ENCODE measurements around the gene COPRS.

Gene COPRS

GRCh38 chr17:31888124-31888523, 29.1 kb upstream of the COPRS start:
- no peak for DNase-seq (ENCODE audit: low read depth in 2 of 2)
- no peak for TF ChIP-seq CTCF (IDR thresholded peaks at IDR 0.05; ENCODE audit: low read depth, low read length)
- H3K4me3 ChIP-seq (replicated peaks in 1 of 2; ENCODE audit: low read depth in 2 of 2, low read length in 2 of 2), result no peak overlapping the region

GRCh38 chr17:31882571-31882970, 23.5 kb upstream of the COPRS start:
- H3K4me3 ChIP-seq (replicated peaks in 1 of 2; ENCODE audit: low read depth in 2 of 2, low read length in 2 of 2), result no peak overlapping the region
- DNase-seq (ENCODE audit: low read depth in 2 of 2), result no peak
- no peak for TF ChIP-seq CTCF (IDR thresholded peaks at IDR 0.05; ENCODE audit: low read depth, low read length)

GRCh38 chr17:31880311-31880710, 21.3 kb upstream of the COPRS start:
- DNase-seq (ENCODE audit: low read depth in 2 of 2), result no peak
- H3K4me3 ChIP-seq (replicated peaks in 1 of 2; ENCODE audit: low read depth in 2 of 2, low read length in 2 of 2), result no peak overlapping the region
- TF ChIP-seq CTCF (IDR thresholded peaks at IDR 0.05; ENCODE audit: low read depth, low read length), result no peak

- no peak overlapping the region for H3K4me3 ChIP-seq (replicated peaks in 1 of 2; ENCODE audit: low read depth in 2 of 2, low read length in 2 of 2)
- no peak for TF ChIP-seq CTCF (IDR thresholded peaks at IDR 0.05; ENCODE audit: low read depth, low read length)
- no peak for DNase-seq (ENCODE audit: low read depth in 2 of 2)
These were observed 19.6 kb upstream of the COPRS start for GRCh38 chr17:31878703-31879073.

GRCh38 chr17:31877911-31878702, 19.1 kb upstream of the COPRS start:
- peak; percentile 10 to 22 for DNase-seq (ENCODE audit: low read depth in 2 of 2)
- TF ChIP-seq CTCF (IDR thresholded peaks at IDR 0.05; ENCODE audit: low read depth, low read length), result no peak
- no peak overlapping the region for H3K4me3 ChIP-seq (replicated peaks in 1 of 2; ENCODE audit: low read depth in 2 of 2, low read length in 2 of 2)

- H3K4me3 ChIP-seq (replicated peaks in 1 of 2; ENCODE audit: low read depth in 2 of 2, low read length in 2 of 2), result no peak overlapping the region
- TF ChIP-seq CTCF (IDR thresholded peaks at IDR 0.05; ENCODE audit: low read depth, low read length), result no peak
- DNase-seq (ENCODE audit: low read depth in 2 of 2), result no peak
These were observed 18.3 kb upstream of the COPRS start for GRCh38 chr17:31877341-31877740.

GRCh38 chr17:31875081-31875480, 16.0 kb upstream of the COPRS start:
- H3K4me3 ChIP-seq (replicated peaks in 1 of 2; ENCODE audit: low read depth in 2 of 2, low read length in 2 of 2), result no peak overlapping the region
- no peak for DNase-seq (ENCODE audit: low read depth in 2 of 2)
- no peak for TF ChIP-seq CTCF (IDR thresholded peaks at IDR 0.05; ENCODE audit: low read depth, low read length)
